ENCODE data around the gene LCNL1.

Gene LCNL1

DNA sequence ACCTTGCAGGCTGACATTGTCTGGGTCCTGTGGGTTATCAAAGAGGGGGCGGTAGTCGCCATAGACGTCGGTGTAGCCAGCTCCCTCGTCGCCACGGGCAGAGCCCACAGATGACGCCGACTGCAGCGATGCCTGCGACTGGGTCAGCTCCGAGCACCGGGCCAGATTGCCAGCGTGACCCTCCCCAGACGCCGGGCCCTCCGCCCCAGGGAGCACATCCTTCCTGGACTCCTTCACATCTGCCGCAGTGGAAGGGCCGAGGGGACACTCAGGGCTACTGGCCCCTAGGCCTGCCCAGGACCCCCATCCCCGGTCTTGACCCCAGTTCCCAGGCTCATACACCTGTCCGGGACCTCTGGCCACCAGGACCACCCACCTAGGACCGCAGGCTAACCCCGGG, 31.4 kb downstream of the LCNL1 start:
- Mint-ChIP-seq H3K9me3 (no peaks in the 10 kb centered on the region), H3K27ac (no peak overlapping the region), H3K36me3 (ENCODE audit: low read depth) (peaks cover 8% of the 10 kb centered on the region)

DNA sequence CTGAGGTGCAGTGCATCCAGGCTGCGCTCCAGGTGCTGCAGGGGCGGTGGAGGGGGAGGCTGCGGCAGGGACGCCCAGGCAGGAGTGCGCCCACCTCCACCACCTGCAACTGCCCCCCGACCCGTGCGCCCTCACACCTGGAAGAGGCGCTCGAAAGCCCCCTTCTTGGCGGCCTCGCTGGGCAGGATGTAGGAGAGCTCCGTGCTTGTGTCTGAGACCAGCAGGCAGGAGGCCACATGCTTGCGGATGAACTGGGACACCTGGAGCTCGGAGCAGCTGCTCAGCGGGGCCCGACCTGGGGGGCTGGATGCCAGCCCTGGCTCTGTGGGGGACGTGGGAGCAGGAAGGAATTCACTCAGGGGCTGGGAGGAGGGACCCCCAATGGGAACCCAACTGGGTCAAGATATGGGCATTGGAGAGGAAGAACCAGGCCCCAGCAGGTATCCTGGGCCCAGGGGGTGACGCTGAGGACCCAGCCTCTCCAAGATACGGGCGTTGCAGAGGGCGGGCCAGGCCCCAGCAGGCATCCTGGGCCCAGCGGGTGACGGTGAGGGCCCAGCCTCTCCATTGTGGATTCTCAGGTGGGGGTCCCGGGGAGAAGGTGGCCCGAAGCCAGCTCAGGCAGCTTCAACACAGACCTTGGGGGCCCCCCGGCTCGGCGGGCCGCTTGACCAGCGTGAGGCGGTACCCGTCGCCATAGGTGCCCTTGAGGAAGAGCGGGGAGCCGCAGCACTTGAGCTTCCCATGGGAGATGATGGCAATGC, 32.2 kb downstream of the LCNL1 start:
- TF ChIP-seq, protein P1, sequence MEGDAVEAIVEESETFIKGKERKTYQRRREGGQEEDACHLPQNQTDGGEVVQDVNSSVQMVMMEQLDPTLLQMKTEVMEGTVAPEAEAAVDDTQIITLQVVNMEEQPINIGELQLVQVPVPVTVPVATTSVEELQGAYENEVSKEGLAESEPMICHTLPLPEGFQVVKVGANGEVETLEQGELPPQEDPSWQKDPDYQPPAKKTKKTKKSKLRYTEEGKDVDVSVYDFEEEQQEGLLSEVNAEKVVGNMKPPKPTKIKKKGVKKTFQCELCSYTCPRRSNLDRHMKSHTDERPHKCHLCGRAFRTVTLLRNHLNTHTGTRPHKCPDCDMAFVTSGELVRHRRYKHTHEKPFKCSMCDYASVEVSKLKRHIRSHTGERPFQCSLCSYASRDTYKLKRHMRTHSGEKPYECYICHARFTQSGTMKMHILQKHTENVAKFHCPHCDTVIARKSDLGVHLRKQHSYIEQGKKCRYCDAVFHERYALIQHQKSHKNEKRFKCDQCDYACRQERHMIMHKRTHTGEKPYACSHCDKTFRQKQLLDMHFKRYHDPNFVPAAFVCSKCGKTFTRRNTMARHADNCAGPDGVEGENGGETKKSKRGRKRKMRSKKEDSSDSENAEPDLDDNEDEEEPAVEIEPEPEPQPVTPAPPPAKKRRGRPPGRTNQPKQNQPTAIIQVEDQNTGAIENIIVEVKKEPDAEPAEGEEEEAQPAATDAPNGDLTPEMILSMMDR (IDR thresholded peaks at IDR 0.05; ENCODE audit: unreplicated experiment in 3 of 3), result no peak
- no peak overlapping the region for H3K27ac Mint-ChIP-seq
- peaks cover 8% of the 10 kb centered on the region for H3K36me3 Mint-ChIP-seq (ENCODE audit: low read depth)
- H3K27me3 Mint-ChIP-seq (ENCODE audit: low read depth), result no peaks in the 10 kb centered on the region
- no peaks in the 10 kb centered on the region for H3K9me3 Mint-ChIP-seq
- no peaks in the 10 kb centered on the region for H3K4me1 Mint-ChIP-seq
- H3K4me3 Mint-ChIP-seq, result no peak overlapping the region

More for the DNA sequence above, 31.4 kb downstream of the LCNL1 start:
- Mint-ChIP-seq H3K4me3 (no peak overlapping the region), H3K4me1 (no peaks in the 10 kb centered on the region), H3K27me3 (ENCODE audit: low read depth) (no peaks in the 10 kb centered on the region)
- TF ChIP-seq, protein P1 (IDR thresholded peaks at IDR 0.05; ENCODE audit: unreplicated experiment in 3 of 3), result no peak

DNA sequence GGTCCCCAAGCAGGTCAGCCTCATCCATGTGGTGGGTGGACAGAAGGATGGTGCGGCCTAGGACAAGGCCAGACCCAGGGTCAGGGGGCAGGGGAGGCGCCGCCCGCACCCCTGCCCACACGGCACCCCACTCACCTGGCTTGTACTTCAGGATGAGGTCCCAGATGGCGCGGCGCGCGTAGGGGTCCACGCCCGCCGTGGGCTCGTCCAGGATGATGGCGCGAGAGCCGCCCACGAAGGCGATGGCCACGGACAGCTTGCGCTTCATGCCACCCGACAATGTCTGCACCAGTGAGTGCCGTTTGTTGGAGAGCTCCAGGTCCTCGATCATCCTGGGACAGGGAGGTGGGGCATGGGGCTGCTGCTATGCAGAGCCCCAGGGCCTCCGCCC, 32.7 kb downstream of the LCNL1 start:
- no peak overlapping the region for H3K27ac Mint-ChIP-seq
- H3K4me1 Mint-ChIP-seq, result no peaks in the 10 kb centered on the region
- H3K4me3 Mint-ChIP-seq, result no peak overlapping the region
- H3K36me3 Mint-ChIP-seq (ENCODE audit: low read depth), result peaks cover 8% of the 10 kb centered on the region
- H3K27me3 Mint-ChIP-seq (ENCODE audit: low read depth), result no peaks in the 10 kb centered on the region
- H3K9me3 Mint-ChIP-seq, result no peaks in the 10 kb centered on the region
- TF ChIP-seq, protein P1 (IDR thresholded peaks at IDR 0.05; ENCODE audit: unreplicated experiment in 3 of 3), result no peak

DNA sequence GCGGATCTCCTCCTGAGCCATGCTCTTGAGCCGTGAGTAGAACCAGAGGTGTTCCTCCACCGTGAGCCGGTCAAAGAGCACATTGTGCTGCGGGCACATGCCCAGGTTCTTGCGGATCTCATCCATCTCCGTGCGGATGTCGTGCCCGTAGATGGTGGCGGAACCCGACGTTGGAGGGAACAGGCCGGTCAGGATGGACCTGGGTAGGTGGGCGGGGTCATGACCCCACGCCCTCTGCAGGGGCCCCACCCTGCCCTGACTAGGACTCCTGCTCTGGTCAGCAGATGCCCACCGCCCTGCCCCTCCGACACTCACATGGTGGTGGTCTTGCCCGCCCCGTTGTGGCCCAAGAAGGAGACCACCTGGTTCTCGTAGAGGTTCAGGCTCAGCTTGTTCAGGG, 33.2 kb downstream of the LCNL1 start:
- Mint-ChIP-seq H3K4me3 (no peak overlapping the region), H3K4me1 (no peaks in the 10 kb centered on the region), H3K9me3 (no peaks in the 10 kb centered on the region), H3K36me3 (ENCODE audit: low read depth) (peaks cover 8% of the 10 kb centered on the region), H3K27me3 (ENCODE audit: low read depth) (no peaks in the 10 kb centered on the region), H3K27ac (no peak overlapping the region)
- TF ChIP-seq, protein P1 (IDR thresholded peaks at IDR 0.05; ENCODE audit: unreplicated experiment in 3 of 3), result no peak

DNA sequence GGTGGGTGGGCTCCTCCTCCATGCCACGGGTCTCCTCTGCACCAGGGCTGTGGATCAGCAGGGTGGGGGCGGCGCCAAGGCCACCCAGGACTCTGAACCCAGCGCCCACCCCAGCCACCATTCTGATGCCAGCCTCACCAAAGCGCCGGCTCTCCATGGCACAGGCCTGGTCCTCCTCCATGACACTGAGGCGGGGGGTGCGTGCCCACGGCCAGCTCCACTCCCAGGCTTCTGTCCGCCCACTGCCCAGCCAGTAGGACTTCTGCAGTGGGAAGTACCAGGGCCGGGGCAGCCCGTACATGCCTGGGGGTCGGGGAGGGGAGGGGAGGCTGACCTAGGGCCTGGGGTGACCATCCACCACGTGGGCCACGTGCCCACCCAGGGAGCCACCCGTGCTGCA, 33.6 kb downstream of the LCNL1 start:
- H3K36me3 Mint-ChIP-seq (ENCODE audit: low read depth), result peaks cover 8% of the 10 kb centered on the region
- H3K9me3 Mint-ChIP-seq, result no peaks in the 10 kb centered on the region
- H3K27ac Mint-ChIP-seq, result no peak overlapping the region
- H3K4me1 Mint-ChIP-seq, result no peaks in the 10 kb centered on the region
- no peak overlapping the region for H3K4me3 Mint-ChIP-seq
- no peaks in the 10 kb centered on the region for H3K27me3 Mint-ChIP-seq (ENCODE audit: low read depth)
- TF ChIP-seq, protein P1 (IDR thresholded peaks at IDR 0.05; ENCODE audit: unreplicated experiment in 3 of 3), result no peak

DNA sequence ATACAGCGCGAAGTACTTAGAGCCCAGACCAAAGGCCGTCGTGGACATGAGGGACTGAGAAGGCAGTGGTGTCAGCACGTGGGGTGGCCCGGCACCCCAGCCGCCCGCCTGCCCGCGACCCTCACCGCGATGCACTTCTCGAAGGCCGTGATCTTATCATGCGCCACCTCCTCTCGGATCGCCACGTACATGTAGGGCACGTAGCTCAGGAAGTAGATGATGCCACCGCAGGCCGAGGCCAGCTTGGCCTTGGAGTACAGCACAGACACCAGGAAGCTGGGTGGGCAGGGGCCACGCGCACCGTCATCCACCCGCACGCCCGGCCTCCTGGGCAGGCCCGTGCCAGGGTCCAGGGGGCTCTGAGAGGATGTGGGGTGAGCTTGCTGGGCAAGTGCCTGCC, 34.3 kb downstream of the LCNL1 start:
- H3K27me3 Mint-ChIP-seq (ENCODE audit: low read depth), result no peaks in the 10 kb centered on the region
- H3K4me3 Mint-ChIP-seq, result no peak overlapping the region
- peaks cover 8% of the 10 kb centered on the region for H3K36me3 Mint-ChIP-seq (ENCODE audit: low read depth)
- no peak overlapping the region for H3K27ac Mint-ChIP-seq
- H3K9me3 Mint-ChIP-seq, result no peaks in the 10 kb centered on the region
- no peaks in the 10 kb centered on the region for H3K4me1 Mint-ChIP-seq
- TF ChIP-seq, protein P1 (IDR thresholded peaks at IDR 0.05; ENCODE audit: unreplicated experiment in 3 of 3), result no peak
